Subcutaneous abdominal adipose tissue (tissue), 5 donors: ENCODE measurements around the gene UBE2D4.
A peak's percentile ranks its signal among the peaks of the same experiment; 100 is the strongest.

Experiments used
- H3K27ac ChIP-seq: one replicate; pipeline ENCODE4 v1.7.0; 2013; ENCODE audit warnings: low read depth, mild to moderate bottlenecking, inconsistent platforms, low read length, moderate library complexity
- H3K27me3 ChIP-seq, 5 donors: one replicate each; pipeline ENCODE4 v1.7.0; 2013; ENCODE audit warnings: low read length in 5 of 5, inconsistent platforms in 1 of 5; ENCODE audit not compliant: control insufficient read depth in 5 of 5, insufficient read depth in 4 of 5
- H3K36me3 ChIP-seq, 5 donors: one replicate each; pipeline ENCODE4 v1.7.0; 2013; ENCODE audit warnings: low read length in 5 of 5; ENCODE audit not compliant: control insufficient read depth in 5 of 5, insufficient read depth in 5 of 5
- H3K4me1 ChIP-seq, 5 donors: one replicate each; pipeline ENCODE4 v1.7.0; 2013; ENCODE audit warnings: low read length in 5 of 5, mild to moderate bottlenecking in 3 of 5, moderate library complexity in 1 of 5; ENCODE audit not compliant: control insufficient read depth in 5 of 5, insufficient read depth in 5 of 5
- H3K4me3 ChIP-seq, 5 donors: one replicate each; pipeline ENCODE4 v1.7.0; 2013; ENCODE audit warnings: low read length in 5 of 5, low read depth in 1 of 5
- H3K9ac ChIP-seq, 5 donors: one replicate each; pipeline ENCODE4 v1.7.0; 2013; ENCODE audit warnings: low read length in 5 of 5, mild to moderate bottlenecking in 4 of 5, moderate library complexity in 3 of 5
- H3K9me3 ChIP-seq, 5 donors: one replicate each; pipeline ENCODE4 v1.7.0; 2013; ENCODE audit warnings: low read length in 5 of 5; ENCODE audit not compliant: control insufficient read depth in 5 of 5
- donor health status: healthy.
- donor health status: healthy.
- donor health status: healthy.
- donor health status: healthy.
- donor health status: healthy.

UBE2D4 gene

DNA sequence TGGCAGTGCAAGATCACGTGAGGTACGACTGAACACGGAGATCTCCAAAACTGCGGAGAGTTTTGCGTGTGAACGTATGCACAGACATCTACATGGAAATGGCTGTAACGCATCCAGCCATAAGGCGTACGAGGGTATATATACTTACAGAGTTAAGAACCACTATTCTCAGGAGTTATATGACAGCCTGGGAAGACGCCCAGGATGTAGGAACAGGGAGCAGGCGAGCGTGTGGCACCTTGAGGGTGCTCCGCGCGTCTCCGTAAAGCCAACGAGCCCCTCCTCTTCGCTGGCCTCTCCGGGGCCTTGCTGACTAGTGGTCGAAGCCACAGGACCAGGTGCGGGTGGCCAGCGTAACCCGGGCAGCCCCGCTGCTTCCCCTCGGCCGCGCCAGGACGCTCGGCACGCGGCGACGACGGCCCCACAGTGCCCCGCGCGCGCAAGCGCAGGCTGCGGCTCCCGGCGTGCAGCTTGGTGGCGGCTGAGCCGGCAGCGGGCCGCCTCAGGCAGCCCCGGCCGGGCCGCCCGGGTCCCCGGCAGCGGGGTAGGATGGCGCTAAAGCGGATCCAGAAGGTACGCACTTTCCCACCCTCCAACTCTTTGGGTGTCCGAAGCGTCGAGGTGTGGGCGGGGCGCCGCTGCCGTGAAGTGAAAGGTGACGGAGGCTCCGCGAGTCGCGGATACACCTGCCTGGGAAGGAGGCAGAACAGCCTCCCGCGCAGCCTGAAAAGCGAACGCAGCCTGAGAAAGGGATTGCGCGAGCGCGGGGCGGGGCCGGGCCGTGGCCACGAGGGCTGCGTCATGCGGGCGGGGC lies at the start of gene UBE2D4:
Gene UBE2D4 (plus strand): TSS at position 453 of the 814 bp plus-strand sequence. CDS start 97 bp downstream, at position 550.
- no peaks in the 10 kb centered on the region for H3K36me3 ChIP-seq
- H3K4me1 ChIP-seq: peaks cover 3 to 19% (median 14%) of the 10 kb centered on the region in 5 donors
- H3K9me3 ChIP-seq: no peaks in the 10 kb centered on the region
- H3K9ac ChIP-seq: peak within 1 kb of the TSS; percentile 75 to 97 (median 82)
- peak within 1 kb of the TSS; percentile 86 for H3K27ac ChIP-seq
- no peaks in the 10 kb centered on the region for H3K27me3 ChIP-seq
- peak within 1 kb of the TSS; percentile 81 to 95 (median 86) for H3K4me3 ChIP-seq

DNA sequence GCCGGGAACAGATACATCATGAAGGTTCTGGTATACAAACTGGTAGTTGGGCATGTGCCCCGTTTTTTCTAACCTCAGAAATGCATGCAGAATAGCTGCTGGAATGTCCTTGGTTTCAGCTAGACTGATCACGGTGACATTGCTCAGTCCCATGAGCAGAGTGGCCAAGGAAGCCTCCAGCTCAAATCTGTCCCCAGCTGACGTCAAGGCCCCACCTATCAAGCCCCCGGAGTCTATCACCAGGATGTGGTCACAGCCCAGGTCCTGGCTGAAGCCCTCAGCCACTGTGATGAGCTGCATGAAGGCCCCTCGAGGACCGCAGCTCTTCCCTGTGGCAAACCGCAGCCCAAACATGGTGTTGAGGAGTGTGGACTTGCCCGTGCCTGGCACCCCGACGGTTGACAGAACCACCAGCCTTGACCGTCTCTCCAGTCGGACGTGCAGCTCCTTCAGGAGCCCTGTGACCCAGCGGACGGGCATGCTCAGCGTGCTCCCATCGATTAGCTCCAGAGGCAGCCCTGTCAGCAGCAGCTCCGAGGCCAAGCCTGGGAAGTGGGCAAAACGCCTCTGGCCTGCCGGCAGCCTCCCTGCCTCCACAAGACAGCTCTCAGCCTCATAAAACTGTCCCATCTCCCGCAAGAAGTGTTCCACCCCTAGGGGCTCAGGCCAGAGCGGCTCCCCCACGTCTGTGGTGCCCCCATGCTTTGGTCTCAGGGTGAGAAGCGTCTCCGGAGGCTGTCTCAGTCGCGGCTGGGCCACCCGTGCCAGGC lies 49.1 kb upstream of the UBE2D4 start:
- Histone ChIP-seq H3K4me1 (peaks cover 12 to 36% (median 29%) of the 10 kb centered on the region in 5 donors), H3K27me3 (no peaks in the 10 kb centered on the region), H3K9ac (no peak overlapping the region), H3K9me3 (no peaks in the 10 kb centered on the region), H3K36me3 (peaks cover 3 to 67% (median 66%) of the 10 kb centered on the region in 5 donors), H3K4me3 (no peak overlapping the region), H3K27ac (no peak overlapping the region)

DNA sequence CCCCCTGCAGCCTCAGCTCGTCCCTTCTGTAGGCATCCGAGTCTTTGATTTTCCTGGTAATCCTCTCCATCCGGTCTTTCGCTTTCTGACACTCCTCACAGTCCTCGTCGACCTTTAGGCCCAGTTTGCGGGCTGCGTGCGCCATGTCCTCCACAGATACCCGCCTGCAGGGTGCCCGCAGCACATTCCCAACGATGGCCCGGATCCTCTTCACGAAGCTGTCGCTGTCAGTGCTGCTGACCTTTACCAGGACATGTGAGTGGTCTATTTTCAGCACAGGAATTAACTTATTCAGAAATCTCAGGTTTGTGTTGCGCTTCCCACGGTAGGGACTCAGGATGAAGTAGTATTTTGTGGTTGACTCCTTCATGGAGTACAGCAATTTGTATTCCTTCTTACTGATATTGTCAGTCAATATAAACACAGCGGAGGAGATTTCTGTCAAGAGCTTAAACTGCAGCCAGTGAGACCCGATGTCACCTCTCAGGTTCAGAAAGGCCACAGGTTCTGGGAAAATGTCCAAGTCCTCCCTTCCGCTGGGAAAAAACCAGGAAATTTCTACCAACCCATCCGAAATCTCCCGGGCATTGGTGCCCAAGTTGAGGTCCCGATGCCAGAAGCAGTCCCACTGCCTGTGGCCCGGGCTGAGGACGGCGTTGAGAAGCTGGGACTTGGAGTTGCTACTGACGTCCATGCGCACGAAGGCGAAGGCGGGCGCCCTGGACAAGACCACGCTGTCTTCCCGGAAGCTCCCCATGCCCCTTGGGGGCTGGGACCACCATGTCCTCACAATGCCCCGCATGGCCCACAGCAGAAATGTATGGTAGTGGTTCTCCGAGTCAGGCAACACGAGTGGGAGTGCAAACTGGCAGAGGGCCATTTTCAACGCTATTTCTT lies 48.0 kb upstream of the UBE2D4 start:
- peak overlapping the region in 1 of 5 donors; percentile 64 for H3K9ac ChIP-seq
- H3K36me3 ChIP-seq: peaks cover 3 to 67% (median 66%) of the 10 kb centered on the region in 5 donors
- H3K9me3 ChIP-seq: no peaks in the 10 kb centered on the region
- H3K4me1 ChIP-seq: peaks cover 6 to 27% (median 19%) of the 10 kb centered on the region in 5 donors
- H3K27me3 ChIP-seq: no peaks in the 10 kb centered on the region
- no peak overlapping the region for H3K4me3 ChIP-seq
- H3K27ac ChIP-seq: peak overlapping the region; percentile 68

- Histone ChIP-seq H3K27ac (peak overlapping the region; percentile 68), H3K27me3 (no peaks in the 10 kb centered on the region), H3K36me3 (peaks cover 3 to 70% (median 69%) of the 10 kb centered on the region in 5 donors), H3K9me3 (no peaks in the 10 kb centered on the region), H3K4me3 (no peak overlapping the region), H3K9ac (peak overlapping the region in 2 of 5 donors; percentile 28 to 64), H3K4me1 (peaks cover 6 to 22% (median 12%) of the 10 kb centered on the region in 5 donors)
Measured at GRCh38 chr7:43878867-43879266, 47.4 kb upstream of the UBE2D4 start.

GRCh38 chr7:43879477-43879876 lies 46.8 kb upstream of the UBE2D4 start:
- H3K36me3 ChIP-seq: peaks cover 3 to 76% (median 75%) of the 10 kb centered on the region in 5 donors
- H3K27me3 ChIP-seq: no peaks in the 10 kb centered on the region
- no peak overlapping the region for H3K4me3 ChIP-seq
- peak overlapping the region in 1 of 5 donors; percentile 28 for H3K9ac ChIP-seq
- no peaks in the 10 kb centered on the region for H3K9me3 ChIP-seq
- H3K27ac ChIP-seq: peak overlapping the region; percentile 68
- peaks cover 6 to 19% (median 11%) of the 10 kb centered on the region in 5 donors for H3K4me1 ChIP-seq

- Histone ChIP-seq H3K4me3 (no peak overlapping the region), H3K27ac (no peak overlapping the region), H3K36me3 (peaks cover 6 to 76% (median 74%) of the 10 kb centered on the region in 5 donors), H3K9ac (no peak overlapping the region), H3K4me1 (peaks cover 6 to 19% (median 11%) of the 10 kb centered on the region in 5 donors), H3K9me3 (no peaks in the 10 kb centered on the region), H3K27me3 (no peaks in the 10 kb centered on the region)
Measured at GRCh38 chr7:43880596-43880995, 45.6 kb upstream of the UBE2D4 start.

DNA sequence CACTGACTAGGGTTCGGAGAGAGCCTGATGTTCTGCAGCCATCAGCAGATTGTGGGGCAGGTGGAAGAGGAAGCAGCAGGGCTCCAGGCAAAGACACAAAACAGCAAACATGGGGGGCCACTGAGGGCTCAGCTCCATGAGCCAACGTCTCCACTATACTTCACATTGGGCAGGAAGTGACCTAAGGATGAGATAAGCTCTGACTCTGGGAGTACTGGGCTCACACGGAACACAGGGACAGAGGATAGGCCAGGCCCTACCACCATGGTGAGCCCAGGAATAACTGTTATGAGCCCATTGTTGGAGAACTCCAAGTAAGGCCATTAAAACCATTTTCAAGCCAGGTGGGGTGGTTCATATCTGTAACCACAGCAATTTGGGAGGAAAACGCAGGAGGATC lies 42.0 kb upstream of the UBE2D4 start:
- Histone ChIP-seq H3K9me3 (no peaks in the 10 kb centered on the region), H3K9ac (peak overlapping the region in 1 of 5 donors; percentile 11), H3K4me1 (peaks cover 0 to 9% (median 7%) of the 10 kb centered on the region in 5 donors), H3K27me3 (no peaks in the 10 kb centered on the region), H3K27ac (no peak overlapping the region), H3K36me3 (peaks cover 10 to 48% (median 45%) of the 10 kb centered on the region in 5 donors), H3K4me3 (no peak overlapping the region)

- Histone ChIP-seq H3K9ac (no peak overlapping the region), H3K27ac (no peak overlapping the region), H3K9me3 (no peaks in the 10 kb centered on the region), H3K27me3 (no peaks in the 10 kb centered on the region), H3K36me3 (peaks cover 10 to 45% (median 41%) of the 10 kb centered on the region in 5 donors), H3K4me1 (peaks cover 0 to 12% (median 4%) of the 10 kb centered on the region in 5 donors), H3K4me3 (no peak overlapping the region)
Measured at GRCh38 chr7:43884617-43885016, 41.6 kb upstream of the UBE2D4 start.
